ENCODE measurements around the gene TBC1D5. TPM values are rescaled to one million over a fixed set of nuclear protein-coding genes. Genes with fewer than 3 reads are reported as not detected.

TBC1D5 gene
- total and polyA plus RNA-seq, 2 of the 8 experiments (the other 6 are each of a cell fraction or from before 2014, with no cell fraction given), result 11.0 to 22.9 TPM

DNA sequence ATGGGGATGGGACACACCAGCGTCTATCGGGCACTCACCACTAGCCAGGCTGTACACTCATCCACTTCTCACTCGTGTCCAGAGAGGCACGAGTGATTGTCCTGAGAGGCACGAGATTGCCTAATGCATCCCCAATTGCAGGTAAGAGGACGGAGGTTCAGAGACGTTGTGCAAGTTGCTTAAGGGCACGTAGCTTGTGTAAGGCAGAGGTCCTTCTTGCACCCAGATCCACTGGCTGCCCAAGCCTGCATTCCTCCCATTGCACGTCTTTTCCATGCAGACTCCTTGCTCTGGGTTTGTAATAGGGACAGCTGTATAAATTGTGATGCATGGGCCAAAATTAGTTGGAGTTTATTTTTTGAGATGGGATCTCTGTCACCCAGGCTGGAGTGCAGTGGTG, 593.4 kb downstream of the TBC1D5 start (continued):
- TF ChIP-seq KDM5A (IDR thresholded peaks at IDR 0.05; ENCODE audit: low read length) (no peak), NANOG (IDR thresholded peaks at IDR 0.05; ENCODE audit: insufficient read depth, low read depth, low read length, poor library complexity, severe bottlenecking) (no peak), SUZ12 (IDR thresholded peaks at IDR 0.05; ENCODE audit: low read length) (no peak), ZNF274 (IDR thresholded peaks at IDR 0.05; ENCODE audit: borderline replicate concordance, extremely low read depth, low read length) (no peak)
